Measurements from ENCODE around the gene NDUFS6. TPM values are rescaled to one million over a fixed set of nuclear protein-coding genes. Genes with fewer than 3 reads are reported as not detected.

The NDUFS6 gene
- total RNA-seq, 4 donors from 2014 or later: 22.0 to 86.9 (median 49.7) TPM

- DNase-seq (ENCODE audit: low spot score in 2 of 2): peak; percentile 35 to 89
- WGBS, 2 donors: 35 to 42% methylated on average over 14 to 15 of the region's 15 CpGs
- H3K4me3 ChIP-seq (ENCODE audit: low read depth, poor library complexity, severe bottlenecking): no peak overlapping the region
- intact Hi-C loops (cut with DNase I; ENCODE audit: low total_unique reads): no loop called here
- TF ChIP-seq POLR2A (IDR thresholded peaks at IDR 0.05): no peak
- TF ChIP-seq, protein P1, sequence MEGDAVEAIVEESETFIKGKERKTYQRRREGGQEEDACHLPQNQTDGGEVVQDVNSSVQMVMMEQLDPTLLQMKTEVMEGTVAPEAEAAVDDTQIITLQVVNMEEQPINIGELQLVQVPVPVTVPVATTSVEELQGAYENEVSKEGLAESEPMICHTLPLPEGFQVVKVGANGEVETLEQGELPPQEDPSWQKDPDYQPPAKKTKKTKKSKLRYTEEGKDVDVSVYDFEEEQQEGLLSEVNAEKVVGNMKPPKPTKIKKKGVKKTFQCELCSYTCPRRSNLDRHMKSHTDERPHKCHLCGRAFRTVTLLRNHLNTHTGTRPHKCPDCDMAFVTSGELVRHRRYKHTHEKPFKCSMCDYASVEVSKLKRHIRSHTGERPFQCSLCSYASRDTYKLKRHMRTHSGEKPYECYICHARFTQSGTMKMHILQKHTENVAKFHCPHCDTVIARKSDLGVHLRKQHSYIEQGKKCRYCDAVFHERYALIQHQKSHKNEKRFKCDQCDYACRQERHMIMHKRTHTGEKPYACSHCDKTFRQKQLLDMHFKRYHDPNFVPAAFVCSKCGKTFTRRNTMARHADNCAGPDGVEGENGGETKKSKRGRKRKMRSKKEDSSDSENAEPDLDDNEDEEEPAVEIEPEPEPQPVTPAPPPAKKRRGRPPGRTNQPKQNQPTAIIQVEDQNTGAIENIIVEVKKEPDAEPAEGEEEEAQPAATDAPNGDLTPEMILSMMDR (IDR thresholded peaks at IDR 0.05): no peak
These were observed 37.7 kb upstream of the NDUFS6 start for GRCh38 chr5:1763548-1763911.

GRCh38 chr5:1763960-1764605, 37.1 kb upstream of the NDUFS6 start:
- no peak overlapping the region for H3K4me3 ChIP-seq (ENCODE audit: low read depth, poor library complexity, severe bottlenecking)
- peak in 1 of 2 donors; percentile 82 for DNase-seq (ENCODE audit: low spot score in 2 of 2)

DNA sequence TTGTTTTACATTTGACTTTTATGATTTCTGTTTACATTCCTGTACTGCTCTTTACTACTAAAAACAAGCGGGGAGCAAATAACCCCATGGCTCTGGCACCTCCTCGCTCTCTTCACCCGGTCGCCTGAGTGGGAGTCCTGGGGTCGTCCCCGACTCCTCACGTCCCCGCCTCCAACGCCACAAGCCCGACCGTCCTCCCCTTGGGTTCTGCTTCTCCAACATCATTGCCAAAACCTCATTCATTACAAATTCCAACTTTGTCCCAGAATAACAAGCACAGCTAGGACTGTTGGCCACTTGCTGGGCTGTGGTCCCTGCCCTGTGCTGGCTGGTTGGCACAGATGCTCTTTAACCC, 36.6 kb upstream of the NDUFS6 start:
- H3K4me3 ChIP-seq (ENCODE audit: low read depth, poor library complexity, severe bottlenecking): no peak overlapping the region
- intact Hi-C loops (cut with DNase I; ENCODE audit: low total_unique reads): no loop called here
- 75 to 78% methylated on average over 11 of the region's 11 CpGs for WGBS, 2 donors
- peak in 1 of 2 donors; percentile 70 for DNase-seq (ENCODE audit: low spot score in 2 of 2)
- TF ChIP-seq, protein P1 (IDR thresholded peaks at IDR 0.05): no peak
- no peak for TF ChIP-seq POLR2A (IDR thresholded peaks at IDR 0.05)

More at GRCh38 chr5:1763960-1764605, 37.1 kb upstream of the NDUFS6 start:
- intact Hi-C loops (cut with DNase I; ENCODE audit: low total_unique reads): no loop called here
- TF ChIP-seq, protein P1 (IDR thresholded peaks at IDR 0.05): no peak
- TF ChIP-seq POLR2A (IDR thresholded peaks at IDR 0.05): no peak
- 71 to 75% methylated on average over 32 of the region's 32 CpGs for WGBS, 2 donors

GRCh38 chr5:1765141-1765879, 35.9 kb upstream of the NDUFS6 start:
- no peak overlapping the region for H3K4me3 ChIP-seq (ENCODE audit: low read depth, poor library complexity, severe bottlenecking)
- intact Hi-C loops (cut with DNase I; ENCODE audit: low total_unique reads): no loop called here
- DNase-seq (ENCODE audit: low spot score in 2 of 2): peak in 1 of 2 donors; percentile 72
- 70 to 71% methylated on average over 14 of the region's 15 CpGs for WGBS, 2 donors
- TF ChIP-seq, protein P1 (IDR thresholded peaks at IDR 0.05): no peak
- TF ChIP-seq POLR2A (IDR thresholded peaks at IDR 0.05): no peak

GRCh38 chr5:1765880-1766235, 35.3 kb upstream of the NDUFS6 start:
- WGBS, 2 donors: 88 to 94% methylated on average over 3 of the region's 3 CpGs
- H3K4me3 ChIP-seq (ENCODE audit: low read depth, poor library complexity, severe bottlenecking): no peak overlapping the region
- DNase-seq (ENCODE audit: low spot score in 2 of 2): no peak
- intact Hi-C loops (cut with DNase I; ENCODE audit: low total_unique reads): no loop called here
- TF ChIP-seq, protein P1 (IDR thresholded peaks at IDR 0.05): no peak
- TF ChIP-seq POLR2A (IDR thresholded peaks at IDR 0.05): no peak

Data from lower leg skin (tissue), 4 donors.